Parathyroid adenoma (tissue), 2 donors: ENCODE measurements around the gene HGF.

ENCODE experiments used
- H2AFZ ChIP-seq: fragments of 300-600 bp; sonication (generic); one replicate; pipeline ENCODE4 v1.7.0; 2017; ENCODE audit warnings: antibody characterized with exemption, mild to moderate bottlenecking
- H3K27ac ChIP-seq: fragments of 300-600 bp; sonication (generic); one replicate; pipeline ENCODE4 v1.7.0; 2017
- H3K27me3 ChIP-seq: fragments of 300-600 bp; sonication (generic); one replicate; pipeline ENCODE4 v1.7.0; 2017; ENCODE audit warnings: low read length; ENCODE audit not compliant: control insufficient read depth, insufficient read depth
- H3K36me3 ChIP-seq: fragments of 300-600 bp; sonication (generic); one replicate; pipeline ENCODE4 v1.7.0; 2017; ENCODE audit warnings: low read length; ENCODE audit not compliant: control insufficient read depth, insufficient read depth
- H3K4me1 ChIP-seq: fragments of 300-600 bp; sonication (generic); one replicate; pipeline ENCODE4 v1.7.0; 2017; ENCODE audit warnings: control low read depth
- H3K4me2 ChIP-seq: fragments of 300-600 bp; sonication (generic); one replicate; pipeline ENCODE4 v1.7.0; 2017; ENCODE audit warnings: low read length
- H3K4me3 ChIP-seq: fragments of 300-600 bp; sonication (generic); one replicate; pipeline ENCODE4 v1.7.0; 2017; ENCODE audit warnings: low read depth, low read length
- H3K79me2 ChIP-seq: fragments of 300-600 bp; sonication (generic); one replicate; pipeline ENCODE4 v1.7.0; 2017; ENCODE audit warnings: control low read depth
- H3K9ac ChIP-seq: fragments of 300-600 bp; sonication (generic); one replicate; pipeline ENCODE4 v1.7.0; 2017; ENCODE audit warnings: mild to moderate bottlenecking
- H3K9me3 ChIP-seq: fragments of 300-600 bp; sonication (generic); one replicate; pipeline ENCODE4 v1.7.0; 2017; ENCODE audit warnings: low read length; ENCODE audit not compliant: control insufficient read depth
- CTCF ChIP-seq: fragments of 300-600 bp; sonication (generic); IDR thresholded peaks from one replicate; pipeline ENCODE4 v1.7.0; 2017; ENCODE audit warnings: antibody characterized with exemption, mild to moderate bottlenecking
- donor health status: primary hyperparathyroidism.

HGF gene

DNA sequence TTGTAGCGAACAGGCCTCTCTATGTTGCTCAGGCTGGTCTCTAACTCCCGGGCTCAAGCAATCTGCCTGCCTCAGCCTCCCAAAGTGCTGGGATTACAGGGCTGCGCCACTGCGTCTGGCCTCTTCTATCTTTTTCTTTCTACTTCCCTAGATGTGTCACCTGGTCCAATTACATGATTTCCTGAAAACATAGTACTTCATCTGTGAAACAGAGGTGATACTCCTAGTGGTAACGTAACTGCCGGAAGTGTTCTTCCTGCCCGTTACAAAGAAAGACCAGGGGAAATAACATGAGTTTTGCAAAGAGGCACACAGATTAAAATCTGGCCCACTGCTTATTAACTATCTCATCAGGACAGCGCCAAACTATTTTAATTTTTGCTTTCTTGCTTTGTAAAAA is 18.4 kb upstream of the HGF start:
- no peak overlapping the region for H2AFZ ChIP-seq
- no peaks in the 10 kb centered on the region for H3K9me3 ChIP-seq
- H3K9ac ChIP-seq: no peak overlapping the region
- no peaks in the 10 kb centered on the region for H3K4me1 ChIP-seq
- no peaks in the 10 kb centered on the region for H3K79me2 ChIP-seq
- no peaks in the 10 kb centered on the region for H3K36me3 ChIP-seq
- H3K27ac ChIP-seq: no peak overlapping the region
- H3K27me3 ChIP-seq: no peaks in the 10 kb centered on the region
- TF ChIP-seq CTCF: no peak
- H3K4me2 ChIP-seq: no peak overlapping the region
- no peak overlapping the region for H3K4me3 ChIP-seq

DNA sequence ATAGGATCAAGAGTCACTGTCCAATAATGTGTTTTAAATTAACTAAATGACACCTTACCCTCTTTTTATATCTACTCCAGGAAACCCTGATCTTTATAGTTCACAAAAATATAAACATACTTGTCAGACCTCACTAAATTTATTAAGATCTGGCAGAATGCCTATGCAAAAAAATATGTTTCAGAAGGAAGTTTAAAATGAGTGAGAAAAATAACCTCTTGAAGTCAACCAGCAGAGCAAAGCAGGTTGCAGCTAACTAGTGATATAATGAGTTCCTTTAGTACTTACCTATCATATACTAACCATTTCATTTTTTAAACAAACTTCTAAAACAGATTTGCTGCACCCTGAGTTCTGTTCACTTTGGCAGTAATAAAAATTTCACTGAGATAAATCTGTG is 14.0 kb upstream of the HGF start:
- no peak overlapping the region for H3K9ac ChIP-seq
- no peaks in the 10 kb centered on the region for H3K36me3 ChIP-seq
- H2AFZ ChIP-seq: no peak overlapping the region
- no peaks in the 10 kb centered on the region for H3K27me3 ChIP-seq
- H3K4me2 ChIP-seq: no peak overlapping the region
- no peaks in the 10 kb centered on the region for H3K9me3 ChIP-seq
- no peak for TF ChIP-seq CTCF
- no peaks in the 10 kb centered on the region for H3K79me2 ChIP-seq
- no peak overlapping the region for H3K4me3 ChIP-seq
- H3K4me1 ChIP-seq: no peaks in the 10 kb centered on the region
- H3K27ac ChIP-seq: no peak overlapping the region

DNA sequence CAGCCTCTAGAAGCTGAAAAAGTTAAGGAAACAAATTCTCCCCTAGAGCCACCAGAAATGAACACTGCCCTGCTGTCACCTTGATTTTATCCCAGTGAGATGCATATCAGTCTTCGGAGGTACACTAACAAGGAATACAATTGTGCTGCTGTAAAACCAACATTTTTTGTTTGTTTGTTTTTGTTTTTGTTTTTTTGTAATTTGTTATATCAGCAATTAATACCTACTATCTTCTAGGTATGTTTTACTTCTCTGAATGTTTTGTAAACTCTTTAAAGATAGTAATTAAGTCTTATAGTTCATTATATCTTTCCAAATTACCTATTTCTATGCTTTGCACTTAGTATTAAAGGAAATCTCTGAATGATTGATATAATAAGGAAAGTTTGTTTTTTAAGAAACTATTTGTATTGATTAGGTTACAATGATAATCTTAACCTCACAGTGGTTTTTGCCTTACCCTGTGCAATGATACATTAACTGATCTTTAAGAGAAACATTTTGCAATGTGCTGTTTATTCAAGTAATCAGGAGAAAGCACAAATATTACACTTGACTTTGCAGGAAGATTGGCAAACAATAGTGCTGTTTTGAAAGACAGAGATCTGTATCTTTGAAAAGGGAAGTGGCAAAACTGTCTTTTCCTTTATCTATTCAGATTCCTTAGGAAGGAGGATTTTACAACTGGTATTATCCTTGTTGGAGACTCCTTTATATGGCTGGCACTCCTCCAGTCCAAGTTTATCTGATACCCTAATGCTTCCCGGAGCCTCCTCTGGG is 11.3 kb upstream of the HGF start:
- no peaks in the 10 kb centered on the region for H3K79me2 ChIP-seq
- H3K4me1 ChIP-seq: no peaks in the 10 kb centered on the region
- H3K9me3 ChIP-seq: no peaks in the 10 kb centered on the region
- H3K4me3 ChIP-seq: no peak overlapping the region
- no peak overlapping the region for H3K9ac ChIP-seq
- H3K27ac ChIP-seq: no peak overlapping the region
- no peak for TF ChIP-seq CTCF
- no peak overlapping the region for H2AFZ ChIP-seq
- no peak overlapping the region for H3K4me2 ChIP-seq
- H3K36me3 ChIP-seq: no peaks in the 10 kb centered on the region
- no peaks in the 10 kb centered on the region for H3K27me3 ChIP-seq

GRCh38 chr7:81779706-81780105 is 9.9 kb upstream of the HGF start:
- Histone ChIP-seq H3K4me3 (no peak overlapping the region), H3K9me3 (no peaks in the 10 kb centered on the region), H3K27me3 (no peaks in the 10 kb centered on the region), H3K4me2 (no peak overlapping the region), H3K9ac (no peak overlapping the region), H2AFZ (no peak overlapping the region), H3K36me3 (no peaks in the 10 kb centered on the region), H3K4me1 (no peaks in the 10 kb centered on the region), H3K79me2 (no peaks in the 10 kb centered on the region), H3K27ac (no peak overlapping the region)
- no peak for TF ChIP-seq CTCF

GRCh38 chr7:81777697-81778096 is 7.8 kb upstream of the HGF start:
- TF ChIP-seq CTCF: no peak
- Histone ChIP-seq H3K79me2 (no peaks in the 10 kb centered on the region), H3K27ac (no peak overlapping the region), H3K27me3 (no peaks in the 10 kb centered on the region), H3K36me3 (no peaks in the 10 kb centered on the region), H3K9ac (no peak overlapping the region), H3K4me3 (no peak overlapping the region), H2AFZ (no peak overlapping the region), H3K4me2 (no peak overlapping the region), H3K4me1 (no peaks in the 10 kb centered on the region), H3K9me3 (no peaks in the 10 kb centered on the region)
